Adrenal gland (tissue), 5 donors: ENCODE data around the gene GLIS1.

Experiments used
- POLR2A ChIP-seq, 2 donors: fragments of 450-650 bp; IDR thresholded peaks; one replicate each; pipeline ENCODE4 v1.6.1; 2017; ENCODE audit warnings: antibody characterized with exemption in 2 of 2, mild to moderate bottlenecking in 2 of 2, moderate library complexity in 1 of 2
- TF ChIP-seq, protein P1 (sequence below), 6 experiments: fragments of 450-650 bp in 4 of 6; fragments of 200-600 bp in 2 of 6; sonication (generic) in 1 of 6; IDR thresholded peaks; 1 replicate in 5 of 6; 2 replicates in 1 of 6; pipeline versions ENCODE4 v1.5.1 to v1.8.0; 2016 to 2021; ENCODE audit warnings: antibody characterized with exemption in 6 of 6, mild to moderate bottlenecking in 2 of 6, moderate library complexity in 1 of 6
- donor health status: DM: no; HTN: no; CAD: no.

- TF ChIP-seq, protein P1, sequence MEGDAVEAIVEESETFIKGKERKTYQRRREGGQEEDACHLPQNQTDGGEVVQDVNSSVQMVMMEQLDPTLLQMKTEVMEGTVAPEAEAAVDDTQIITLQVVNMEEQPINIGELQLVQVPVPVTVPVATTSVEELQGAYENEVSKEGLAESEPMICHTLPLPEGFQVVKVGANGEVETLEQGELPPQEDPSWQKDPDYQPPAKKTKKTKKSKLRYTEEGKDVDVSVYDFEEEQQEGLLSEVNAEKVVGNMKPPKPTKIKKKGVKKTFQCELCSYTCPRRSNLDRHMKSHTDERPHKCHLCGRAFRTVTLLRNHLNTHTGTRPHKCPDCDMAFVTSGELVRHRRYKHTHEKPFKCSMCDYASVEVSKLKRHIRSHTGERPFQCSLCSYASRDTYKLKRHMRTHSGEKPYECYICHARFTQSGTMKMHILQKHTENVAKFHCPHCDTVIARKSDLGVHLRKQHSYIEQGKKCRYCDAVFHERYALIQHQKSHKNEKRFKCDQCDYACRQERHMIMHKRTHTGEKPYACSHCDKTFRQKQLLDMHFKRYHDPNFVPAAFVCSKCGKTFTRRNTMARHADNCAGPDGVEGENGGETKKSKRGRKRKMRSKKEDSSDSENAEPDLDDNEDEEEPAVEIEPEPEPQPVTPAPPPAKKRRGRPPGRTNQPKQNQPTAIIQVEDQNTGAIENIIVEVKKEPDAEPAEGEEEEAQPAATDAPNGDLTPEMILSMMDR (IDR thresholded peaks at IDR 0.05): no peak
- TF ChIP-seq POLR2A (IDR thresholded peaks at IDR 0.05): no peak
Measured at GRCh38 chr1:53634571-53634979, 104.4 kb downstream of the GLIS1 start.
